ENCODE data around the gene TPSG1.

The TPSG1 gene

GRCh38 chr16:1211451-1212268 is 13.4 kb downstream of the TPSG1 start:
- DNase-seq, result no peak
- Histone ChIP-seq H2BK12ac (ENCODE audit: low read length) (no peak overlapping the region), H3K9me3 (ENCODE audit: insufficient read depth, low read depth, low read length) (no peaks in the 10 kb centered on the region), H3K27ac (ENCODE audit: low read depth, low read length) (no peak overlapping the region), H2AFZ (ENCODE audit: insufficient read depth, low read length, poor library complexity) (no peak overlapping the region), H3K4ac (ENCODE audit: low read depth, low read length) (no peak overlapping the region), H3K4me1 (ENCODE audit: control insufficient read depth in 1 of 2, insufficient read depth in 2 of 2, low read length in 2 of 2) (no peaks in the 10 kb centered on the region), H3K9ac (ENCODE audit: low read length) (no peak overlapping the region), H3K36me3 (ENCODE audit: control insufficient read depth in 1 of 2, insufficient read depth in 2 of 2, low read length in 2 of 2) (no peaks in the 10 kb centered on the region), H2BK120ac (ENCODE audit: insufficient read depth, low read length, poor library complexity) (no peak overlapping the region), H3K4me3 (ENCODE audit: low read depth, low read length) (no peak overlapping the region), H3K79me2 (ENCODE audit: control insufficient read depth, insufficient read depth, low read length, poor library complexity) (no peaks in the 10 kb centered on the region), H4K8ac (ENCODE audit: low read depth, low read length) (no peak overlapping the region), H3K23ac (ENCODE audit: low read length) (no peak overlapping the region), H3K18ac (ENCODE audit: low read length) (no peak overlapping the region), H4K91ac (ENCODE audit: low read depth, low read length) (no peak overlapping the region), H4K12ac (ENCODE audit: low read depth, low read length) (no peak overlapping the region), H3K14ac (ENCODE audit: low read length) (no peak overlapping the region), H3K27me3 (ENCODE audit: insufficient read depth, low read length) (no peaks in the 10 kb centered on the region), H2AK5ac (ENCODE audit: low read length) (no peak overlapping the region), H3K79me1 (ENCODE audit: low read length) (no peaks in the 10 kb centered on the region), H3K4me2 (ENCODE audit: low read length) (no peak overlapping the region), H2BK5ac (ENCODE audit: low read depth, low read length, poor library complexity) (no peak overlapping the region)
- no CpG with 5 or more reads among the region's 65 CpGs for WGBS (ENCODE audit: extremely low coverage, insufficient coverage, insufficient read length)

- WGBS (ENCODE audit: extremely low coverage, insufficient coverage, insufficient read length), result no CpG with 5 or more reads among the region's 23 CpGs
Observed at GRCh38 chr16:1210461-1210860, 14.6 kb downstream of the TPSG1 start.

GRCh38 chr16:1209081-1209480 is 16.0 kb downstream of the TPSG1 start:
- H3K79me1 ChIP-seq (ENCODE audit: low read length), result no peaks in the 10 kb centered on the region
- no peak overlapping the region for H4K12ac ChIP-seq (ENCODE audit: low read depth, low read length)
- no peak overlapping the region for H3K4me3 ChIP-seq (ENCODE audit: low read depth, low read length)
- H3K4ac ChIP-seq (ENCODE audit: low read depth, low read length), result no peak overlapping the region
- no peaks in the 10 kb centered on the region for H3K36me3 ChIP-seq (ENCODE audit: control insufficient read depth in 1 of 2, insufficient read depth in 2 of 2, low read length in 2 of 2)
- H3K4me1 ChIP-seq (ENCODE audit: control insufficient read depth in 1 of 2, insufficient read depth in 2 of 2, low read length in 2 of 2), result no peaks in the 10 kb centered on the region
- no peak overlapping the region for H3K18ac ChIP-seq (ENCODE audit: low read length)
- H3K23ac ChIP-seq (ENCODE audit: low read length), result no peak overlapping the region
- H2BK5ac ChIP-seq (ENCODE audit: low read depth, low read length, poor library complexity), result no peak overlapping the region
- no peak overlapping the region for H2BK120ac ChIP-seq (ENCODE audit: insufficient read depth, low read length, poor library complexity)
- no peak overlapping the region for H3K9ac ChIP-seq (ENCODE audit: low read length)
- H4K91ac ChIP-seq (ENCODE audit: low read depth, low read length), result no peak overlapping the region
- no peak for DNase-seq
- H2AFZ ChIP-seq (ENCODE audit: insufficient read depth, low read length, poor library complexity), result no peak overlapping the region
- no peak overlapping the region for H3K14ac ChIP-seq (ENCODE audit: low read length)
- H4K8ac ChIP-seq (ENCODE audit: low read depth, low read length), result no peak overlapping the region
- H3K9me3 ChIP-seq (ENCODE audit: insufficient read depth, low read depth, low read length), result no peaks in the 10 kb centered on the region
- H3K27ac ChIP-seq (ENCODE audit: low read depth, low read length), result no peak overlapping the region
- H3K79me2 ChIP-seq (ENCODE audit: control insufficient read depth, insufficient read depth, low read length, poor library complexity), result no peaks in the 10 kb centered on the region
- H3K4me2 ChIP-seq (ENCODE audit: low read length), result no peak overlapping the region
- no peaks in the 10 kb centered on the region for H3K27me3 ChIP-seq (ENCODE audit: insufficient read depth, low read length)
- WGBS (ENCODE audit: extremely low coverage, insufficient coverage, insufficient read length), result no CpG with 5 or more reads among the region's 43 CpGs
- no peak overlapping the region for H2AK5ac ChIP-seq (ENCODE audit: low read length)
- H2BK12ac ChIP-seq (ENCODE audit: low read length), result no peak overlapping the region

More at GRCh38 chr16:1210461-1210860, 14.6 kb downstream of the TPSG1 start:
- Histone ChIP-seq H3K14ac (ENCODE audit: low read length) (no peak overlapping the region), H4K8ac (ENCODE audit: low read depth, low read length) (no peak overlapping the region), H3K4ac (ENCODE audit: low read depth, low read length) (no peak overlapping the region), H3K79me1 (ENCODE audit: low read length) (no peaks in the 10 kb centered on the region), H3K27me3 (ENCODE audit: insufficient read depth, low read length) (no peaks in the 10 kb centered on the region), H3K79me2 (ENCODE audit: control insufficient read depth, insufficient read depth, low read length, poor library complexity) (no peaks in the 10 kb centered on the region), H3K9me3 (ENCODE audit: insufficient read depth, low read depth, low read length) (no peaks in the 10 kb centered on the region), H2AFZ (ENCODE audit: insufficient read depth, low read length, poor library complexity) (no peak overlapping the region), H3K9ac (ENCODE audit: low read length) (no peak overlapping the region), H3K4me1 (ENCODE audit: control insufficient read depth in 1 of 2, insufficient read depth in 2 of 2, low read length in 2 of 2) (no peaks in the 10 kb centered on the region), H2BK5ac (ENCODE audit: low read depth, low read length, poor library complexity) (no peak overlapping the region), H3K4me3 (ENCODE audit: low read depth, low read length) (no peak overlapping the region), H3K36me3 (ENCODE audit: control insufficient read depth in 1 of 2, insufficient read depth in 2 of 2, low read length in 2 of 2) (no peaks in the 10 kb centered on the region), H3K27ac (ENCODE audit: low read depth, low read length) (no peak overlapping the region), H2AK5ac (ENCODE audit: low read length) (no peak overlapping the region), H2BK12ac (ENCODE audit: low read length) (no peak overlapping the region), H3K18ac (ENCODE audit: low read length) (no peak overlapping the region), H2BK120ac (ENCODE audit: insufficient read depth, low read length, poor library complexity) (no peak overlapping the region), H3K23ac (ENCODE audit: low read length) (no peak overlapping the region), H4K12ac (ENCODE audit: low read depth, low read length) (no peak overlapping the region), H3K4me2 (ENCODE audit: low read length) (no peak overlapping the region), H4K91ac (ENCODE audit: low read depth, low read length) (no peak overlapping the region)
- DNase-seq, result no peak

GRCh38 chr16:1208239-1208830 is 16.7 kb downstream of the TPSG1 start:
- H2BK120ac ChIP-seq (ENCODE audit: insufficient read depth, low read length, poor library complexity), result no peak overlapping the region
- no CpG with 5 or more reads among the region's 22 CpGs for WGBS (ENCODE audit: extremely low coverage, insufficient coverage, insufficient read length)
- no peak overlapping the region for H4K91ac ChIP-seq (ENCODE audit: low read depth, low read length)
- H3K4me2 ChIP-seq (ENCODE audit: low read length), result no peak overlapping the region
- H3K4ac ChIP-seq (ENCODE audit: low read depth, low read length), result no peak overlapping the region
- DNase-seq, result no peak
- no peaks in the 10 kb centered on the region for H3K79me2 ChIP-seq (ENCODE audit: control insufficient read depth, insufficient read depth, low read length, poor library complexity)
- H2AFZ ChIP-seq (ENCODE audit: insufficient read depth, low read length, poor library complexity), result no peak overlapping the region
- H2AK5ac ChIP-seq (ENCODE audit: low read length), result no peak overlapping the region
- H3K4me1 ChIP-seq (ENCODE audit: control insufficient read depth in 1 of 2, insufficient read depth in 2 of 2, low read length in 2 of 2), result no peaks in the 10 kb centered on the region
- no peaks in the 10 kb centered on the region for H3K79me1 ChIP-seq (ENCODE audit: low read length)
- H3K4me3 ChIP-seq (ENCODE audit: low read depth, low read length), result no peak overlapping the region
- no peak overlapping the region for H3K23ac ChIP-seq (ENCODE audit: low read length)
- H3K27me3 ChIP-seq (ENCODE audit: insufficient read depth, low read length), result no peaks in the 10 kb centered on the region
- no peak overlapping the region for H2BK12ac ChIP-seq (ENCODE audit: low read length)
- H2BK5ac ChIP-seq (ENCODE audit: low read depth, low read length, poor library complexity), result no peak overlapping the region
- H4K8ac ChIP-seq (ENCODE audit: low read depth, low read length), result no peak overlapping the region
- no peak overlapping the region for H3K27ac ChIP-seq (ENCODE audit: low read depth, low read length)
- no peak overlapping the region for H3K18ac ChIP-seq (ENCODE audit: low read length)
- H3K14ac ChIP-seq (ENCODE audit: low read length), result no peak overlapping the region
- no peak overlapping the region for H4K12ac ChIP-seq (ENCODE audit: low read depth, low read length)
- no peaks in the 10 kb centered on the region for H3K36me3 ChIP-seq (ENCODE audit: control insufficient read depth in 1 of 2, insufficient read depth in 2 of 2, low read length in 2 of 2)
- peaks cover under 1% of the 10 kb centered on the region for H3K9me3 ChIP-seq (ENCODE audit: insufficient read depth, low read depth, low read length)
- no peak overlapping the region for H3K9ac ChIP-seq (ENCODE audit: low read length)
